ENCODE measurements around the gene SRGAP3. TPM values are rescaled to one million over a fixed set of nuclear protein-coding genes. Genes with fewer than 3 reads are reported as not detected.

Gene SRGAP3
- total RNA-seq, 1 experiment from 2014 or later: 17.9 TPM

DNA sequence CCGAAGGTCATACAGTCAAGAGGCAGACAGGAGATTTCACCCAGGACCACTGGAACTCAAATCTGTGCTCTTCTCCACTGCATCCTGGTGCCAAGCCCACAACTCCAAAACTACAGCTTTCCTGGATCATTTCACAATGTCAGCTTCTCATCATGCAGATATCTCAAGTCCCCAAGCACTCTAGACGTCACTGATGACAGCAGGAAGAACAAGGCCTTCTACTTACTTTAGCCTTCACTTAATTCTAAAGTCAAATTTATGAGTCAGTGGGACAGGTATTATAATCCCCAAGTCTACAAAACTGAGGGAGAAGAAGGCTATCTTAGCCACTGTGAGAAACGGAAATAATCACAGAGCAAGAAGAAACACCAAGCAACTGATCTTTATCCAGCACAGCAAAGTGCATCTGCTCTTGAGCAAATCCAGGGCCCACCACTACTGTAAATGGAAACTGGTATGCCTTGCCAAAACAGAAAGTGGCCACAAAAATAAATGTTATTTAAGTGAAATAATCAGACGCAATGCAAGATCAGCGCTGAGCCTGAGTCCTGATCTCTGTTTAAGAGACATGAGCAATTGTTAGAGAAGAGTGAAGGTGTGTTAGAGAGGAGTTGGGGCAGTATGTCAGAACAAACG is 287.1 kb downstream of the SRGAP3 start (continued):
- no peak for TF ChIP-seq FOXP4 (CRISPR knock-in tag; IDR thresholded peaks at IDR 0.05)
- no peak for TF ChIP-seq ZNF232 (CRISPR knock-in tag; IDR thresholded peaks at IDR 0.05)
- TF ChIP-seq KAT7 (CRISPR knock-in tag; IDR thresholded peaks at IDR 0.05; ENCODE audit: borderline replicate concordance): no peak
- no peak for TF ChIP-seq FOXK1 (CRISPR knock-in tag; IDR thresholded peaks at IDR 0.05)
- TF ChIP-seq ZNF532 (CRISPR knock-in tag; IDR thresholded peaks at IDR 0.05; ENCODE audit: borderline replicate concordance): no peak
- no peak for TF ChIP-seq ZBTB43 (CRISPR knock-in tag; IDR thresholded peaks at IDR 0.05)

- ATAC-seq (no peak), DNase-seq (ENCODE audit: low spot score) (no peak)
- H3K27me3 Mint-ChIP-seq (ENCODE audit: low read depth): no peaks in the 10 kb centered on the region
- no peak overlapping the region for H3K4me3 Mint-ChIP-seq
- H3K27ac Mint-ChIP-seq: no peak overlapping the region
- H3K36me3 Mint-ChIP-seq: peaks cover 24% of the 10 kb centered on the region
- ChIA-PET CTCF (interaction anchor here (1.1 kb wide), 1 partner anchor 28 kb away, joined by 3 read pairs; no protein-coding TSS in a partner anchor), POLR2A (no interaction called here)
- no peaks in the 10 kb centered on the region for H3K9me3 Mint-ChIP-seq
- H3K4me1 Mint-ChIP-seq: peaks cover 22% of the 10 kb centered on the region
- TF ChIP-seq, protein P1, sequence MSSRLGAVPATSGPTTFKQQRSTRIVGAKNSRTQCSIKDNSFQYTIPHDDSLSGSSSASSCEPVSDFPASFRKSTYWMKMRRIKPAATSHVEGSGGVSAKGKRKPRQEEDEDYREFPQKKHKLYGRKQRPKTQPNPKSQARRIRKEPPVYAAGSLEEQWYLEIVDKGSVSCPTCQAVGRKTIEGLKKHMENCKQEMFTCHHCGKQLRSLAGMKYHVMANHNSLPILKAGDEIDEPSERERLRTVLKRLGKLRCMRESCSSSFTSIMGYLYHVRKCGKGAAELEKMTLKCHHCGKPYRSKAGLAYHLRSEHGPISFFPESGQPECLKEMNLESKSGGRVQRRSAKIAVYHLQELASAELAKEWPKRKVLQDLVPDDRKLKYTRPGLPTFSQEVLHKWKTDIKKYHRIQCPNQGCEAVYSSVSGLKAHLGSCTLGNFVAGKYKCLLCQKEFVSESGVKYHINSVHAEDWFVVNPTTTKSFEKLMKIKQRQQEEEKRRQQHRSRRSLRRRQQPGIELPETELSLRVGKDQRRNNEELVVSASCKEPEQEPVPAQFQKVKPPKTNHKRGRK (CRISPR knock-in tag; IDR thresholded peaks at IDR 0.05; ENCODE audit: borderline replicate concordance): no peak
- TF ChIP-seq ZNF416 (CRISPR knock-in tag; IDR thresholded peaks at IDR 0.05) (no peak), TP53 (CRISPR knock-in tag; IDR thresholded peaks at IDR 0.05) (no peak), FOXP4 (CRISPR knock-in tag; IDR thresholded peaks at IDR 0.05) (no peak), ZBTB21 (CRISPR knock-in tag; IDR thresholded peaks at IDR 0.05; ENCODE audit: borderline replicate concordance) (no peak), GABPB1 (CRISPR knock-in tag; IDR thresholded peaks at IDR 0.05) (no peak), ATF6 (CRISPR knock-in tag; IDR thresholded peaks at IDR 0.05) (no peak), FOXP1 (CRISPR knock-in tag; IDR thresholded peaks at IDR 0.05; ENCODE audit: borderline replicate concordance) (no peak), RELA (CRISPR knock-in tag; IDR thresholded peaks at IDR 0.05; ENCODE audit: borderline replicate concordance) (no peak), ZNF317 (CRISPR knock-in tag; IDR thresholded peaks at IDR 0.05; ENCODE audit: borderline replicate concordance, low read depth) (no peak), ZNF219 (CRISPR knock-in tag; IDR thresholded peaks at IDR 0.05; ENCODE audit: borderline replicate concordance) (no peak), ELF4 (CRISPR knock-in tag; IDR thresholded peaks at IDR 0.05; ENCODE audit: low read depth) (no peak), SP1 (CRISPR knock-in tag; conservative IDR thresholded peaks at IDR 0.05) (no peak)
- TF ChIP-seq, protein P2, sequence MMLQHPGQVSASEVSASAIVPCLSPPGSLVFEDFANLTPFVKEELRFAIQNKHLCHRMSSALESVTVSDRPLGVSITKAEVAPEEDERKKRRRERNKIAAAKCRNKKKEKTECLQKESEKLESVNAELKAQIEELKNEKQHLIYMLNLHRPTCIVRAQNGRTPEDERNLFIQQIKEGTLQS (CRISPR knock-in tag; conservative IDR thresholded peaks at IDR 0.05): no peak
- TF ChIP-seq, protein P3, sequence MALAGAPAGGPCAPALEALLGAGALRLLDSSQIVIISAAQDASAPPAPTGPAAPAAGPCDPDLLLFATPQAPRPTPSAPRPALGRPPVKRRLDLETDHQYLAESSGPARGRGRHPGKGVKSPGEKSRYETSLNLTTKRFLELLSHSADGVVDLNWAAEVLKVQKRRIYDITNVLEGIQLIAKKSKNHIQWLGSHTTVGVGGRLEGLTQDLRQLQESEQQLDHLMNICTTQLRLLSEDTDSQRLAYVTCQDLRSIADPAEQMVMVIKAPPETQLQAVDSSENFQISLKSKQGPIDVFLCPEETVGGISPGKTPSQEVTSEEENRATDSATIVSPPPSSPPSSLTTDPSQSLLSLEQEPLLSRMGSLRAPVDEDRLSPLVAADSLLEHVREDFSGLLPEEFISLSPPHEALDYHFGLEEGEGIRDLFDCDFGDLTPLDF (CRISPR knock-in tag; IDR thresholded peaks at IDR 0.05): no peak
These were observed 289.8 kb downstream of the SRGAP3 start for GRCh38 chr3:8959668-8960067.

Data from WTC11 (cell line).